HG02970 (cell line): ENCODE results near the gene DUSP14.
"Not testable (repeated sequence)": the region's sequence is repeated elsewhere in the genome, so short reads cannot be mapped to it uniquely, and the experiment has no call there.

ENCODE experiments used
- ATAC-seq: cut with Tn5 transposase; IDR thresholded peaks from one replicate; pipeline ENCODE4 v1.9.1; 2021; ENCODE audit warnings: mild to moderate bottlenecking, moderate library complexity, moderate number of reproducible peaks; ENCODE audit not compliant: unreplicated experiment, low FRiP score

DUSP14 gene

GRCh38 chr17:37489197-37490001 is at the start of gene DUSP14:
TSS of gene DUSP14 (plus strand) at chr17:37489891. CDS start at chr17:37512273, 22,382 bp downstream.
- ATAC-seq, result peak; percentile 66

- ATAC-seq, result no peak
Measured at GRCh38 chr17:37440424-37440823, 49.3 kb upstream of the DUSP14 start.

GRCh38 chr17:37441369-37442014 is 48.2 kb upstream of the DUSP14 start:
- ATAC-seq, result not testable (repeated sequence)

- no peak for ATAC-seq
Measured at GRCh38 chr17:37446027-37446426, 43.7 kb upstream of the DUSP14 start.

- no peak for ATAC-seq
Measured at GRCh38 chr17:37447641-37448040, 42.0 kb upstream of the DUSP14 start.

GRCh38 chr17:37450112-37450511 is 39.6 kb upstream of the DUSP14 start:
- ATAC-seq, result no peak

- not testable (repeated sequence) for ATAC-seq
Measured at GRCh38 chr17:37457801-37458200, 31.9 kb upstream of the DUSP14 start.

- ATAC-seq, result no peak
Measured at GRCh38 chr17:37458805-37459204, 30.9 kb upstream of the DUSP14 start.

GRCh38 chr17:37461668-37462067 is 28.0 kb upstream of the DUSP14 start:
- ATAC-seq, result no peak

GRCh38 chr17:37462492-37462891 is 27.2 kb upstream of the DUSP14 start:
- ATAC-seq, result no peak

GRCh38 chr17:37463039-37463438 is 26.7 kb upstream of the DUSP14 start:
- ATAC-seq, result no peak

GRCh38 chr17:37465069-37465616 is 24.5 kb upstream of the DUSP14 start:
- ATAC-seq, result no peak

GRCh38 chr17:37466471-37466870 is 23.2 kb upstream of the DUSP14 start:
- no peak for ATAC-seq

GRCh38 chr17:37470181-37470580 is 19.5 kb upstream of the DUSP14 start:
- no peak for ATAC-seq

- ATAC-seq, result no peak
Measured at GRCh38 chr17:37475731-37476420, 13.8 kb upstream of the DUSP14 start.

GRCh38 chr17:37476431-37477120 is 13.1 kb upstream of the DUSP14 start:
- ATAC-seq, result no peak

- ATAC-seq, result no peak
Measured at GRCh38 chr17:37478187-37478586, 11.5 kb upstream of the DUSP14 start.

- ATAC-seq, result no peak
Measured at GRCh38 chr17:37479025-37479424, 10.7 kb upstream of the DUSP14 start.

- ATAC-seq, result no peak
Measured at GRCh38 chr17:37480427-37480826, 9.3 kb upstream of the DUSP14 start.

GRCh38 chr17:37481001-37481665 is 8.6 kb upstream of the DUSP14 start:
- no peak for ATAC-seq
